ENCODE data around the gene IHH.

The IHH gene

GRCh38 chr2:219035942-219036341 lies 24.8 kb downstream of the IHH start:
- Histone ChIP-seq H3K9ac (ENCODE audit: low read length) (no peak overlapping the region), H3K4me3 (ENCODE audit: low read depth in 1 of 2, low read length in 2 of 2) (no peak overlapping the region), H3K36me3 (ENCODE audit: insufficient read depth, low read length) (no peaks in the 10 kb centered on the region), H3K9me3 (ENCODE audit: low read length) (no peaks in the 10 kb centered on the region), H3K27ac (ENCODE audit: low read depth, low read length) (no peak overlapping the region), H3K27me3 (ENCODE audit: control insufficient read depth in 1 of 2, insufficient read depth in 2 of 2, low read length in 2 of 2) (peaks cover 6 to 10% of the 10 kb centered on the region in 2 donors), H3K4me1 (ENCODE audit: insufficient read depth, low read length) (no peaks in the 10 kb centered on the region)

- Histone ChIP-seq H3K9ac (ENCODE audit: low read length) (no peak overlapping the region), H3K9me3 (ENCODE audit: low read length) (no peaks in the 10 kb centered on the region), H3K36me3 (ENCODE audit: insufficient read depth, low read length) (no peaks in the 10 kb centered on the region), H3K27me3 (ENCODE audit: control insufficient read depth in 1 of 2, insufficient read depth in 2 of 2, low read length in 2 of 2) (peaks cover 0 to 16% of the 10 kb centered on the region in 2 donors), H3K27ac (ENCODE audit: low read depth, low read length) (no peak overlapping the region), H3K4me1 (ENCODE audit: insufficient read depth, low read length) (no peaks in the 10 kb centered on the region), H3K4me3 (ENCODE audit: low read depth in 1 of 2, low read length in 2 of 2) (no peak overlapping the region)
Measured at GRCh38 chr2:219034823-219035222, 25.9 kb downstream of the IHH start.

- H3K27ac ChIP-seq (ENCODE audit: low read depth, low read length) = no peak overlapping the region
- no peaks in the 10 kb centered on the region for H3K36me3 ChIP-seq (ENCODE audit: insufficient read depth, low read length)
- no peaks in the 10 kb centered on the region for H3K4me1 ChIP-seq (ENCODE audit: insufficient read depth, low read length)
- H3K27me3 ChIP-seq (ENCODE audit: control insufficient read depth in 1 of 2, insufficient read depth in 2 of 2, low read length in 2 of 2) = peaks cover 0 to 26% of the 10 kb centered on the region in 2 donors
- no peaks in the 10 kb centered on the region for H3K9me3 ChIP-seq (ENCODE audit: low read length)
- H3K4me3 ChIP-seq (ENCODE audit: low read depth in 1 of 2, low read length in 2 of 2) = no peak overlapping the region
- H3K9ac ChIP-seq (ENCODE audit: low read length) = no peak overlapping the region
Measured at GRCh38 chr2:219032051-219032745, 28.5 kb downstream of the IHH start.

- Histone ChIP-seq H3K9ac (ENCODE audit: low read length) (no peak overlapping the region), H3K36me3 (ENCODE audit: insufficient read depth, low read length) (no peaks in the 10 kb centered on the region), H3K27me3 (ENCODE audit: control insufficient read depth in 1 of 2, insufficient read depth in 2 of 2, low read length in 2 of 2) (peaks cover 0 to 26% of the 10 kb centered on the region in 2 donors), H3K27ac (ENCODE audit: low read depth, low read length) (no peak overlapping the region), H3K4me1 (ENCODE audit: insufficient read depth, low read length) (no peaks in the 10 kb centered on the region), H3K4me3 (ENCODE audit: low read depth in 1 of 2, low read length in 2 of 2) (no peak overlapping the region), H3K9me3 (ENCODE audit: low read length) (no peaks in the 10 kb centered on the region)
Measured at GRCh38 chr2:219031005-219031738, 29.5 kb downstream of the IHH start.

- H3K4me1 ChIP-seq (ENCODE audit: insufficient read depth, low read length) = no peaks in the 10 kb centered on the region
- H3K9me3 ChIP-seq (ENCODE audit: low read length) = no peaks in the 10 kb centered on the region
- peaks cover 0 to 26% of the 10 kb centered on the region in 2 donors for H3K27me3 ChIP-seq (ENCODE audit: control insufficient read depth in 1 of 2, insufficient read depth in 2 of 2, low read length in 2 of 2)
- no peak overlapping the region for H3K9ac ChIP-seq (ENCODE audit: low read length)
- no peaks in the 10 kb centered on the region for H3K36me3 ChIP-seq (ENCODE audit: insufficient read depth, low read length)
- no peak overlapping the region for H3K4me3 ChIP-seq (ENCODE audit: low read depth in 1 of 2, low read length in 2 of 2)
- H3K27ac ChIP-seq (ENCODE audit: low read depth, low read length) = no peak overlapping the region
Measured at GRCh38 chr2:219030177-219030940, 30.4 kb downstream of the IHH start.

GRCh38 chr2:219029829-219030165 lies 30.9 kb downstream of the IHH start:
- H3K4me3 ChIP-seq (ENCODE audit: low read depth in 1 of 2, low read length in 2 of 2) = no peak overlapping the region
- peaks cover 0 to 26% of the 10 kb centered on the region in 2 donors for H3K27me3 ChIP-seq (ENCODE audit: control insufficient read depth in 1 of 2, insufficient read depth in 2 of 2, low read length in 2 of 2)
- H3K4me1 ChIP-seq (ENCODE audit: insufficient read depth, low read length) = no peaks in the 10 kb centered on the region
- H3K9ac ChIP-seq (ENCODE audit: low read length) = no peak overlapping the region
- no peaks in the 10 kb centered on the region for H3K9me3 ChIP-seq (ENCODE audit: low read length)
- H3K36me3 ChIP-seq (ENCODE audit: insufficient read depth, low read length) = no peaks in the 10 kb centered on the region
- no peak overlapping the region for H3K27ac ChIP-seq (ENCODE audit: low read depth, low read length)

- Histone ChIP-seq H3K36me3 (ENCODE audit: insufficient read depth, low read length) (no peaks in the 10 kb centered on the region), H3K4me3 (ENCODE audit: low read depth in 1 of 2, low read length in 2 of 2) (no peak overlapping the region), H3K27me3 (ENCODE audit: control insufficient read depth in 1 of 2, insufficient read depth in 2 of 2, low read length in 2 of 2) (peaks cover 0 to 26% of the 10 kb centered on the region in 2 donors), H3K27ac (ENCODE audit: low read depth, low read length) (no peak overlapping the region), H3K9ac (ENCODE audit: low read length) (no peak overlapping the region), H3K9me3 (ENCODE audit: low read length) (no peaks in the 10 kb centered on the region), H3K4me1 (ENCODE audit: insufficient read depth, low read length) (no peaks in the 10 kb centered on the region)
Measured at GRCh38 chr2:219028996-219029828, 31.5 kb downstream of the IHH start.

GRCh38 chr2:219028141-219028540 lies 32.6 kb downstream of the IHH start:
- Histone ChIP-seq H3K4me1 (ENCODE audit: insufficient read depth, low read length) (no peaks in the 10 kb centered on the region), H3K9me3 (ENCODE audit: low read length) (no peaks in the 10 kb centered on the region), H3K36me3 (ENCODE audit: insufficient read depth, low read length) (no peaks in the 10 kb centered on the region), H3K27me3 (ENCODE audit: control insufficient read depth in 1 of 2, insufficient read depth in 2 of 2, low read length in 2 of 2) (peaks cover 0 to 26% of the 10 kb centered on the region in 2 donors), H3K9ac (ENCODE audit: low read length) (no peak overlapping the region), H3K4me3 (ENCODE audit: low read depth in 1 of 2, low read length in 2 of 2) (no peak overlapping the region), H3K27ac (ENCODE audit: low read depth, low read length) (no peak overlapping the region)

GRCh38 chr2:219027511-219028055 lies 33.1 kb downstream of the IHH start:
- no peak overlapping the region for H3K9ac ChIP-seq (ENCODE audit: low read length)

GRCh38 chr2:219026946-219027345 lies 33.8 kb downstream of the IHH start:
- Histone ChIP-seq H3K9ac (ENCODE audit: low read length) (no peak overlapping the region), H3K36me3 (ENCODE audit: insufficient read depth, low read length) (no peaks in the 10 kb centered on the region), H3K4me1 (ENCODE audit: insufficient read depth, low read length) (no peaks in the 10 kb centered on the region), H3K27ac (ENCODE audit: low read depth, low read length) (no peak overlapping the region), H3K4me3 (ENCODE audit: low read depth in 1 of 2, low read length in 2 of 2) (no peak overlapping the region), H3K9me3 (ENCODE audit: low read length) (no peaks in the 10 kb centered on the region), H3K27me3 (ENCODE audit: control insufficient read depth in 1 of 2, insufficient read depth in 2 of 2, low read length in 2 of 2) (peaks cover 0 to 26% of the 10 kb centered on the region in 2 donors)

More at GRCh38 chr2:219027511-219028055, 33.1 kb downstream of the IHH start:
- H3K36me3 ChIP-seq (ENCODE audit: insufficient read depth, low read length) = no peaks in the 10 kb centered on the region
- H3K27ac ChIP-seq (ENCODE audit: low read depth, low read length) = no peak overlapping the region
- H3K27me3 ChIP-seq (ENCODE audit: control insufficient read depth in 1 of 2, insufficient read depth in 2 of 2, low read length in 2 of 2) = peaks cover 0 to 26% of the 10 kb centered on the region in 2 donors
- no peak overlapping the region for H3K4me3 ChIP-seq (ENCODE audit: low read depth in 1 of 2, low read length in 2 of 2)
- no peaks in the 10 kb centered on the region for H3K4me1 ChIP-seq (ENCODE audit: insufficient read depth, low read length)
- H3K9me3 ChIP-seq (ENCODE audit: low read length) = no peaks in the 10 kb centered on the region

Measured in muscle layer of colon (tissue), 2 donors.